Measurements from ENCODE around the gene MAPRE2. TPM values are rescaled to one million over a fixed set of nuclear protein-coding genes. Genes with fewer than 3 reads are reported as not detected.
"Not testable (repeated sequence)": the region's sequence is repeated elsewhere in the genome, so short reads cannot be mapped to it uniquely, and the experiment has no call there.

Gene MAPRE2
- total and polyA plus RNA-seq, 8 donors, result 4.8 to 18.2 (median 10.6) TPM

DNA sequence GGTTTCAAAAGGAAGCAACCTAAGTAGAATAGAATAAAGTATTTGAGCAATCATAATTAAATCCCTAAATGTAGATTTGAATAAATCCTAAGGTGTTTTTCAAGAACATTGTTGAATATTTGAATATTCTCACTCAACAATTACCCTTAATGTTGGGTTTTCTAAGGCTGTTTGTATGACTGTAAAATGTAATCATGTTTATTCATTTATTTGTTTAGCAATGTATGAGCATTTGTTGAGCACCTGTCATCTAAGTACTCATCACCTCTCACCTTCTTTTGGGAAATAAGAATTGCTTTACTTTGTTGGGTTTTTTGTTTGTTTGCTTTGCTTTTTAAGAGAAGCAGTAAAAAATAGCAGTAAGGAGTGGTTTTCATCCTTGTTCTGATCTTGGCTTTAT lies 66.0 kb downstream of the MAPRE2 start:
- no peak overlapping the region for H3K4me3 ChIP-seq
- intact Hi-C loops (cut with DNase I), result no loop called here
- H3K4me1 ChIP-seq, result no peaks in the 10 kb centered on the region
- no peak for TF ChIP-seq CTCF (IDR thresholded peaks at IDR 0.05)
- no peaks in the 10 kb centered on the region for H3K27me3 ChIP-seq
- no peak for FAIRE-seq
- no peaks in the 10 kb centered on the region for H3K36me3 ChIP-seq
- no peaks in the 10 kb centered on the region for H3K9me3 ChIP-seq
- no peak overlapping the region for H3K27ac ChIP-seq
- DNase-seq, result no peak
- no peak for ATAC-seq

GRCh38 chr18:35108088-35108487 lies 66.9 kb downstream of the MAPRE2 start:
- intact Hi-C loops (cut with DNase I); FAIRE-seq: not testable (repeated sequence)
- WGBS, 2 donors, result 95 to 97% methylated on average over 1 of the region's 1 CpG

DNA sequence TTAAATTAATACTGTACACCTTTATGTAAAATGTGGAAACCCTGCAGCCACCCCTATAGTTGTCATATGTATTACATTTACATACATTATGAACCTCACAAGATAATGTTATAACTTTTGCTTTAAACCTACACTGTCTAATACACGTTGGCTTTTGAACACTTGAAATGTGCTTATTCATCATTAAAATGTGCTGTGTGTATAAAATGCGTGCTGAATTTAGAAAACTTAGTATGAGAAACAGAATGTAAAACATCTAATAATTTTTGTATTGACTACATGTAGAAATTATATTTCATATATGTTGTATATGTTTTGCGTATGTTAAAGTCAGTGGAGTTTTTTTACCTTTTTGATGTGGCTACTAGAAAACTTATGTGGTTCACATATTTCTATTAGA lies 68.8 kb downstream of the MAPRE2 start:
- H3K27me3 ChIP-seq, result no peaks in the 10 kb centered on the region
- no peak overlapping the region for H3K27ac ChIP-seq
- H3K4me3 ChIP-seq, result no peak overlapping the region
- no peak for TF ChIP-seq CTCF (IDR thresholded peaks at IDR 0.05)
- no peak for DNase-seq
- H3K36me3 ChIP-seq, result no peaks in the 10 kb centered on the region
- intact Hi-C loops (cut with DNase I), result no loop called here
- FAIRE-seq, result no peak
- no peak for ATAC-seq
- no peaks in the 10 kb centered on the region for H3K4me1 ChIP-seq
- H3K9me3 ChIP-seq, result no peaks in the 10 kb centered on the region
- WGBS, 2 donors, result 92 to 93% methylated on average over 3 of the region's 3 CpGs

More at GRCh38 chr18:35108088-35108487, 66.9 kb downstream of the MAPRE2 start:
- DNase-seq, H3K27me3 ChIP-seq, H3K36me3 ChIP-seq, H3K4me3 ChIP-seq, H3K27ac ChIP-seq, ATAC-seq, H3K9me3 ChIP-seq, H3K4me1 ChIP-seq: not testable (repeated sequence)

DNA sequence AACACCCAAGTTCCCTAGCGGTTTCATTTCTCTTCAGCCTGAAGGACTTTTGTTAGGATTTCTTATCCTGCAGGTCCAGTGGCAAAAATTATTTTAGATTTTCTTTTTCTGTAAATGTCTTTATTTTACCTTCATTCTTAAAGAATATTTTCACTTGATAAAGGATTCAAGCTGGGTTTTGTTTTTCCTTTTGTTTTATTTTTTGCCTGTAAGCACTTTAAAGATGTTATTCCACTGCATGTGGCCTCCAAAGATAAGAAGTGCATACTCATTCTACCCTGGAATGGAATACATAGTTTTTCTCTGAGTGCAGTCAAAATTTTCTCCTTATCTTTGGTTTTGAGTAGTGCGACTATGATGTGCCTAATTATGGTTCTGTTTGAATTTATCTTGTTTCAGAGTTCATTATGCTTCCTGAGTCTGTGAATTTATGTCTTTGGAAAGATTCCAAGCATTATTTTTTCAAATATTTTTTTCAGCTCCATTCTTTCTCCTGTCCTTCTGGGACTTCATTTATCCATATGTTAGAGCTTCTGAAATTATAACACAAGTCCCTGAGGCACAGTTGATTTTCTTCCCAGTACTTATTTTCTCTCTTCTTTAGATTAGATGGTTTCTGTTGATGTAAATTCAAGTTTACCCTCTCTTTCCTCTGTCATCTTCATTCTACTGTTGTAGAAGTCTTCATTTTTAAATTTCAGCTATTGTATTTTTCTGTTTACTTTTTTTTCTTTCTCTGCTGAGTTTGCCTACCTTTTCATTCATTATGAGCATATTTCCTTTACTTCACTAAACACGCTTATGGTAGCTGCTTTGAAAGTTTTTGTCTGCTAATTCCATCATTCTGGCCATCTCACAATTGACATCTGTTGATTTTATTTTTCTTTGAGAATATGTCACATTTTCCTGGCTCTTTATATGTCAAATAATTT lies 69.6 kb downstream of the MAPRE2 start:
- intact Hi-C loops (cut with DNase I), result no loop called here
- Histone ChIP-seq H3K4me3 (no peak overlapping the region), H3K27me3 (no peaks in the 10 kb centered on the region), H3K4me1 (no peaks in the 10 kb centered on the region), H3K27ac (no peak overlapping the region), H3K36me3 (no peaks in the 10 kb centered on the region), H3K9me3 (no peaks in the 10 kb centered on the region)
- ATAC-seq (no peak), FAIRE-seq (no peak), DNase-seq (no peak)
- no peak for TF ChIP-seq CTCF (IDR thresholded peaks at IDR 0.05)
- 88% methylated on average over 3 of the region's 3 CpGs for WGBS, 2 donors

DNA sequence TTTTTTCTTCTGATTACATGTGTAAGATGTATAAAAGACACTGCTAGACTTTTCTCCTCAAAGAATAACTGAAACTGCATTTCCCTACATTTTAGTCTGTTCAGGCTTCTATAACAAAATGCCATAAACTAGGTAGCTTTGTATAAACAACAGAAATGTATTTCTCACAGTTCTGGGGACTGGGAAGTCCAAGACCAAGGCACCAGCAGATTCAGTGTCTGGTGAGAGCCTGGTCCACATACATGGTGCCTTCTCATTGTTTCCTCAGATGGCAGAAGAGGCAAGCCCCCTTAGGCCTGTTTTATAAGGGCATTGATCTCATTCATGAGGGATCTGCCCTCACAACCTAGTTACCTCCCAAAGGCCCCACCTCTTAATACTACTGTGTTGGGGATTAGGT lies 71.5 kb downstream of the MAPRE2 start:
- Histone ChIP-seq H3K4me1 (no peaks in the 10 kb centered on the region), H3K4me3 (no peak overlapping the region), H3K36me3 (no peaks in the 10 kb centered on the region), H3K27me3 (no peaks in the 10 kb centered on the region), H3K27ac (no peak overlapping the region), H3K9me3 (no peaks in the 10 kb centered on the region)
- FAIRE-seq (no peak), ATAC-seq (no peak), DNase-seq (no peak)
- intact Hi-C loops (cut with DNase I), result no loop called here
- no peak for TF ChIP-seq CTCF (IDR thresholded peaks at IDR 0.05)
